SK-N-SH treated with all-trans-retinoic acid at 6 μM for 48 hours (cell line): Measurements from ENCODE around the gene STYXL1.

Experiments used
- GLIS3 ChIP-seq: fragments of 250-450 bp; sonication (Bioruptor Pico); IDR thresholded peaks from 2 replicates; pipeline ENCODE4 v1.5.0; 2020; ENCODE audit warnings: mild to moderate bottlenecking, moderate library complexity
- OSR1 ChIP-seq: fragments of 250-450 bp; sonication (Bioruptor Pico); IDR thresholded peaks from 2 replicates; pipeline ENCODE4 v1.8.0; 2022; ENCODE audit warnings: moderate library complexity, mild to moderate bottlenecking, inconsistent platforms
- PATZ1 ChIP-seq: fragments of 250-450 bp; sonication (Bioruptor Pico); IDR thresholded peaks from 2 replicates; pipeline ENCODE4 v1.8.0; 2020; ENCODE audit warnings: mild to moderate bottlenecking, moderate library complexity, borderline replicate concordance
- ZFP30 ChIP-seq: fragments of 450-650 bp; formaldehyde crosslinking; IDR thresholded peaks from 2 replicates; pipeline ENCODE4 v1.5.0; 2022; ENCODE audit warnings: mild to moderate bottlenecking, moderate library complexity

DNA sequence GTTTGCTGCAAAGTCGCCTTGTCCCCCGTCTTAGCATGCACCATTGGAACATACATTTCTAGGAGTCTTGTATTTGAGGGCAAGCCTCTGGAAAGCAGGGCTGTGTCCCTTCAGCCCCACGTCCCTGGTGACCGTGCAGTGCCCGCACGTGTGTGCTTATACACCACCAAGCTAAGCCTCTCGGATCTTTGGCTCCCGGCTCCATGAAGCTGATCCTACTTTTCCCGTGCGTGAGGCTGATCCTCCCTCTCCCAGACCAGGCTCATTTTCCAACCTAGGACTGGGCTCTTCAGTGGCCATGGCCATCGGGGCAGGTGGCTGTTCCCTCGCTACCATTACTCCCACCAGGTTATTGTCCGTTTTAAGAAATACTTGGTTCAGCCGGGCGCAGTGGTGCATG lies 14.5 kb upstream of the STYXL1 start:
- TF ChIP-seq PATZ1 (CRISPR knock-in tag) (no peak), ZFP30 (CRISPR knock-in tag) (no peak), GLIS3 (CRISPR knock-in tag) (no peak), OSR1 (no peak)
